ENCODE measurements around the gene SPTSSA. TPM values are rescaled to one million over a fixed set of nuclear protein-coding genes. Genes with fewer than 3 reads are reported as not detected.
"Not testable (repeated sequence)": the region's sequence is repeated elsewhere in the genome, so short reads cannot be mapped to it uniquely, and the experiment has no call there.

The SPTSSA gene, protein sequence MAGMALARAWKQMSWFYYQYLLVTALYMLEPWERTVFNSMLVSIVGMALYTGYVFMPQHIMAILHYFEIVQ
- total RNA-seq = 10 to 100 TPM in 1 of 2 donors, 1 to 10 TPM in 1; 9.4 to 10.8 TPM

DNA sequence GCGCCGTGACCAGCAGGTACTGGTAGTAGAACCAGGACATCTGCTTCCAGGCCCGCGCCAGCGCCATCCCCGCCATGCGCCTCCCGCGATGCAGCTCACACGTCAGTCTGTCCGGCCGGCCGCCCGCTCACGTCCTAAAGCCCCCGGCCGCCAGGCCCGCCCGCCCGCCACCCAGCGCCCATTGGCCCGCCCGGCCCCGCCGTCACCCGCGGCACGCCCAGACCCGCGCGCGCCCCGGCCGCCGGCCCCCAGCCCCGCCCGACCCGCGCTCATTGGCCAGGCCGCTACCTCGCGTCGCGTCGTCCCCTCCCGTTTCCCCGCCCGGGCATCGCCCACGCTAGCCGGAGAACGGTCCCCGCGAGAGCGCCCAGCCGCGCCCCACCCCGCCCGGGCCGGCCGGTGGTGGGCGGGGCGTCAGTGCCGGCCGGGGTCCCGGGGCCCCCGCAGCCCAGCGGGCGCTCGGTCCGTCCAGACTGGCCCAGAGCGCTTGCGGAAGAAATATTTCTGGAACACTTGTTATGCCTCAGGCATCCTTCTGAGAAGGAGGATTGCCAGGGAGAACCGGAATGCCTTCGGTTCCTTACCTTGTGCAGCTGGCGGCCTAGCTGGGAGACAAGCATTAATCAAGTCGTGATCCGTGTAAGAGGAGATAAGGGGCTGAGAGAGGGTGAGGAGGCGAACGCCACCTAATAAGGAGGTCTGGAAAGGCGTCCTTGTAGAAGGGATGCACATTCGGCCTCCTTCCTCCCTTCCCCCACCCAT, at the start of gene SPTSSA:
TSS of gene SPTSSA (minus strand) at position 109 of the 762 bp plus-strand sequence. CDS start at position 76, 33 bp downstream.
- H3K36me3 ChIP-seq = no peaks in the 10 kb centered on the region
- peak; percentile 90 for DNase-seq (ENCODE audit: low spot score)
- H3K4me1 ChIP-seq = peaks cover 0 to 29% of the 10 kb centered on the region in 2 donors
- H3K27me3 ChIP-seq = no peaks in the 10 kb centered on the region
- H3K9me3 ChIP-seq = no peaks in the 10 kb centered on the region
- peak within 1 kb of the TSS; percentile 70 to 74 for H3K4me3 ChIP-seq
- TF ChIP-seq, protein P1, sequence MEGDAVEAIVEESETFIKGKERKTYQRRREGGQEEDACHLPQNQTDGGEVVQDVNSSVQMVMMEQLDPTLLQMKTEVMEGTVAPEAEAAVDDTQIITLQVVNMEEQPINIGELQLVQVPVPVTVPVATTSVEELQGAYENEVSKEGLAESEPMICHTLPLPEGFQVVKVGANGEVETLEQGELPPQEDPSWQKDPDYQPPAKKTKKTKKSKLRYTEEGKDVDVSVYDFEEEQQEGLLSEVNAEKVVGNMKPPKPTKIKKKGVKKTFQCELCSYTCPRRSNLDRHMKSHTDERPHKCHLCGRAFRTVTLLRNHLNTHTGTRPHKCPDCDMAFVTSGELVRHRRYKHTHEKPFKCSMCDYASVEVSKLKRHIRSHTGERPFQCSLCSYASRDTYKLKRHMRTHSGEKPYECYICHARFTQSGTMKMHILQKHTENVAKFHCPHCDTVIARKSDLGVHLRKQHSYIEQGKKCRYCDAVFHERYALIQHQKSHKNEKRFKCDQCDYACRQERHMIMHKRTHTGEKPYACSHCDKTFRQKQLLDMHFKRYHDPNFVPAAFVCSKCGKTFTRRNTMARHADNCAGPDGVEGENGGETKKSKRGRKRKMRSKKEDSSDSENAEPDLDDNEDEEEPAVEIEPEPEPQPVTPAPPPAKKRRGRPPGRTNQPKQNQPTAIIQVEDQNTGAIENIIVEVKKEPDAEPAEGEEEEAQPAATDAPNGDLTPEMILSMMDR (IDR thresholded peaks at IDR 0.05) = no peak
- peak within 1 kb of the TSS; percentile 90 to 91 for H3K27ac ChIP-seq

DNA sequence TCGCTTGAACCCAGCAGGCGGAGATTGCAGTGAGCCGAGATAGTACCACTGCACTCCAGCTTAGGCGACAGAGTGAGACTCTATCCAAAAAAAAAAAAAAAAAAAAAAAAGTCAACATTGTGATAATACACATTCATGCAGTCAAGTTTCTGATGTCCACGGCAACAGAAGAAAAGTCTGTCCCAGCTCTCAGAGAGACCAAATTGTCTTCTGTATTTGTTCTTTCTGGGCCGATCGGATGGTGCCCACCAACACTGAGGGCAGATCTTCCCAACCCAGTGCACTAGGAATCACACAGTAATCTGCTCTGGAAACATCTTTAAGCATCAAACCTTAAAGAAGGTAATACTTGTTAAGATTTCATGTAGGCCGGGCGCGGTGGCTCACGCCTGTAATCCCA, 45.8 kb upstream of the SPTSSA start:
- no peak for DNase-seq (ENCODE audit: low spot score)
- TF ChIP-seq, protein P1 (IDR thresholded peaks at IDR 0.05) = no peak
- Histone ChIP-seq H3K9me3 (no peaks in the 10 kb centered on the region), H3K36me3 (no peaks in the 10 kb centered on the region), H3K27me3 (no peaks in the 10 kb centered on the region), H3K27ac (no peak overlapping the region), H3K4me3 (no peak overlapping the region), H3K4me1 (no peaks in the 10 kb centered on the region)

DNA sequence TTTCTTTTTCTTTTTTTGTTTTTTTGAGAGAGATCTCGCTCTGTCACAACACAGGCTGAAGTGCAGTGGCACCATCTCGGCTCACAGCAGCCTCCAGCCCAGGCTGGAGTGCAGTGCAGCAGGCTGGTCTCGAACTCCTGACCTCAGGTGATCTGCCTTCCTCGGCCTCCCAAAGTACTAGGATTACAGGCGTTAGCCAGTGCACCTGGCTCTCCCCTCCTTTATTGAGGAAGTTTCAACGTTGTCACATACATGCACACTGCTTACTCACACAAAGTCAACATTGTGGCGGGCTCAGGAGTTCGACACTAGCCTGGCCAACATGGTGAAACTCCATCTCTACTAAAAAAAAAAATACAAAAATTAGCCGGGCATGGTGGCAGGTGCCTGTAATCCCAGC, 45.4 kb upstream of the SPTSSA start:
- H3K27ac ChIP-seq = no peak overlapping the region
- no peak for DNase-seq (ENCODE audit: low spot score)
- H3K9me3 ChIP-seq = no peaks in the 10 kb centered on the region
- no peaks in the 10 kb centered on the region for H3K27me3 ChIP-seq
- TF ChIP-seq, protein P1 (IDR thresholded peaks at IDR 0.05) = no peak
- H3K4me1 ChIP-seq = no peaks in the 10 kb centered on the region
- H3K4me3 ChIP-seq = no peak overlapping the region
- no peaks in the 10 kb centered on the region for H3K36me3 ChIP-seq

DNA sequence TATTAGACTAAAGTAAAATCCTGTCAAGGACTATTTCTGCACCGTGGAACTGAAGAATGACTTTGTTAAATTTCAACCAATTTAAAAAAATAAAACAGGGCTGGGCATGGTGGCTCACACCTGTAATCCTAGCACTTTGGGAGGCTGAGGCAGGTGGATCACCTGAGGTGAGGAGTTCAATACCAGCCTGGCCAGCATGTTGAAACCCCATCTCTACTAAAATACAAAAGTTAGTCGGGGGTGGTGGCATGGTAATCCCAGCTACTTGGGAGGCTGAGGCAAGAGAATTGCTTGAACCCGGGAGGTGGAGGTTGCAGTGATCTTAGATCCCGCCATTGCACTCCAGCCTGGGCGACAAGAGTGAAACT, 43.1 kb upstream of the SPTSSA start:
- not testable (repeated sequence) for H3K4me1 ChIP-seq; DNase-seq (ENCODE audit: low spot score); H3K27ac ChIP-seq; H3K4me3 ChIP-seq; H3K9me3 ChIP-seq; H3K36me3 ChIP-seq; H3K27me3 ChIP-seq

DNA sequence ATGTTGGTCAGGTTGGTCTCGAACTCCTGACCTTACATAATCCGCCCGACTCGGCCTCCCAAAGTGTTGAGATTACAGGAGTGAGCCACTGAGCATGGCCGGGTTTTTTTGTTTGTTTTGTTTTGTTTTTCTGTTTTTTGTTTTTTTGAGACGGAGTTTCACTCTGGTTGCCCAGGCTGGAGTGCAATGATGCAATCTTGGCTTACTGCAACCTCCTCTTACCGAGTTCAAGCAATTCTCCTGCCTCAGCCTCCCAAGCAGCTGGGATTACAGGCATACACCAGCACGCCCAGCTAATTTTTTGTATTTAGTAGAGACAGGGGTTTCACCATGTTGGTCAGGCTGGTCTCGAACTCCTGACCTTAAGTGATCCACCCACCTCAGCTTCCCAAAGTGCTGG, 42.0 kb upstream of the SPTSSA start:
- H3K9me3 ChIP-seq; H3K4me1 ChIP-seq; H3K4me3 ChIP-seq; H3K36me3 ChIP-seq; H3K27ac ChIP-seq; DNase-seq (ENCODE audit: low spot score); H3K27me3 ChIP-seq: not testable (repeated sequence)

DNA sequence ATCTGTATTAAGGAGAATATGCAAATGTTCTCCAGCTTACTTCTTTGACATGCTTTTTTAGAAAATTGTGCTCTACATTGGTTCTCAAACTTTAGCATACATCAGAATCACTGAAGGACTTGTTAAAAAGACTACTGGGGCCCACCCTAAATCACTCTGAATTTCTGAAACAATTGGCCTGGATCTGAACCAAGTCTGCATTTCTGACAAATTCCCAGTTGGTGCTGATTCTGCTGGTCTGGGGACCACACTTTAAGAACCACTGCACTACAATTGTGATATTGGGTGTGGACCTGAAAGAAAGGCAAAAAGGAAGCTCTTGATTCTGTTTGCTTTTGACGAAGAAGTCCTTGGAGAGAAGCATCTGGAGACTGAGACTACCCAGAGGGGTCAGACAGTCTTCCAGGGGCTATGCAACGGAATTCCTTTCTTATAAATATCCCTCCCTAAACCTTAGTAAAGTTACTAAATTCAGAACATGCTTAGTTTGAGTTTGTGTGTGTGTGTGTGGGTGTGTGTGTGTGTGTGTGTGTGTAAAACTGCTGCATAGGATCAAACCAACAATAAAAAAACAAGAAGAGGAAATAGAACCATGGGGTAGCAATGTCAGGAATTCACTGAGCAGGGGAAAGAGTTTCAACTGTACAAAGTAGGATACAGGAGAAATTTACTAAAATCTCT, 40.6 kb upstream of the SPTSSA start:
- Histone ChIP-seq H3K27ac (no peak overlapping the region), H3K9me3 (no peaks in the 10 kb centered on the region)
- DNase-seq (ENCODE audit: low spot score) = no peak

More for the DNA sequence above, 40.6 kb upstream of the SPTSSA start:
- Histone ChIP-seq H3K4me3 (no peak overlapping the region), H3K36me3 (no peaks in the 10 kb centered on the region), H3K27me3 (no peaks in the 10 kb centered on the region), H3K4me1 (peaks cover 0 to 5% of the 10 kb centered on the region in 2 donors)
- TF ChIP-seq, protein P1 (IDR thresholded peaks at IDR 0.05) = no peak

Measured in right atrium auricular region (tissue), 2 donors.